ENCODE data around the gene KDM4B.

The KDM4B gene

DNA sequence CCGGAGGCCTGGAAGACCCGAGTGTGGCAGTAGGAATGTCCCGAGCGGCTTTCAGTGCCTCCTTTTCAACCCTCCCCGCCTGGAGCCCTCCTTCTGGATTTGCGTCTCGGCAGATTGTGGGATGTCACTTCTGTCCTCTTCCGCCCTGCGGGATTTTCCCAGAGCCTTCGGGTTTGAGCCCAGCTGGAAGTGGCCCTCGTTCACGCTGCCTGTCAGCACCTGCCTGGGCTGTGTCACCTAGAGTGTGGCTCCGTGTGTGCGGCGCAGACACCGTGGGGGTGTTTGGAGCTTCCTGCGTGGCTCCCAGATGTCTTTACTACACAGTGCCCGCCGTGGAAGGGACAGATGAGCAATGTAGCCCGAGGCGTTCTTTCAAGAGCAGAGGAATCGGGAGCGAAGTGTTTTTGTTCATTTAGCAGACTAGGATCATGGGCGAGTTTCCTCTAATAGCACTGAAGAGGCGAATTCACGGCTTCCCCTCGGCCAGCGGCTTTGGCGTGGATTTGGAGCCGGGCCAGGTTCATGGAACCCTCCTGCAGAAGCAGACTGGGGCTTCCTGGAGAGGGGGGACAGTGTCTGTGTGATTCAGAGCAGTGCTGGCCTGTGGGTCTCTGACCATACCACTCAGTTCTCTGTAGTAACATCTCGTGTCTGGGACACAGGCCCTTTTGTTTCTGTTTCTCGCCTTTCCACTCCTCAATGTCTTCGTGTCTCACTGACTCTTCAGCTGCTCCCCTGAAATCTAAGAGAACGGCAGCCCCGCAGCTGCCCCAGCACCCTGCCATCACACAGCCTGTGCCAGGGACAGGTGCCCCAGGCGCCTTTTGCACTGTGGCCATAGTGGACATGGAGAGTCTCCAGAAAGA, 68.0 kb downstream of the KDM4B start:
- peak; percentile 50 for DNase-seq

DNA sequence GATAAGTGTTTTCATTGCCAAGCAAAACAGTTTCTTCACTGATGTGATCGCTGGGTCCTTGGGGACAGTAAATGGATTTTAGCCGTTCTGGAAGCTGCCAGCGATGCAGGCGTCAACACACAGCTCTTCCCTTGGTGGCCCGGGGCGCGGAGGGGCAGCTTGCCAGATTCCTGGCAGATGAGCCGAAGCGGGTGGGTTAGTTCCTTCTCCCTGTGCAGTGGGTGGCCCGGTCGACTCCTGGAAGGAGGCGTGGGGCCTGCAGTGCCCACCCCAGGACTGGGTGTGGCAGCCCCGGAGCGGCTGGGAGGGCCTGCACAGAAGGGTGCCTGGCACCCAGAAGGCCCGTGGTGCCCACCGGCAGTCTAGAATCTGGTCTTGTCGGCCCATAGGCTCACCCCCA, 69.0 kb downstream of the KDM4B start:
- DNase-seq: peak; percentile 80

DNA sequence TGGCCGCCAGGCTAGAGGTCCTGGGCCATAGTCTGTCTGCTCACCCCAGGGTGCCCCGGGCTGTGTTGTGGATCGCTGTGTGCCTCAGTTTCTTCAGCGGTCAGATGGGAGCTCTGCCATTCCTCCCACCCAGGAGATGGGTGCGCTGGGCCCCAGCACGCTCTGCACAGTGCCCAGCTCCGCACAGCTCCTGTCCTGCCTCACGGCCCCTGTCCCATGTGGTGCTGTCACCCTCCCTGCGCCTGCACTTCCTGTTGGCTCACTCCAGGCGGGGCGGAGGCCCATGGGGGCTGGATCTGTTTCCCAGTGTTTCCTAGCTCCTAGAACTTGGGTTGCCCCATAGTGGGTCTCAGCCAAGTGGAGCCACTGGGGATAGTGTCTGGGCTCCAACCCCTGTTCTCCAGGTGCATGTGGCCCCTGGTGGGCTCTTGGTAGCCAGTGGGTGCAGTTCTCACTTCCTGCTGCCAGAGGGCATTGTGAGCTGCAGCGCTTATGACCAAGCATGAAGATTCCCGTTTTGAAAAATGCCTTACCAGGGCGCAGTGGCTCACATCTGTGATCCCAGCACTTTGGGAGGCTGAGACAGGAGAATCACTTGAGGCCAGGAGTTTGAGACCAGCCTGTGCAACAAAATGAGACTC, 69.8 kb downstream of the KDM4B start:
- peak; percentile 26 for DNase-seq

- no peak for DNase-seq
Observed at GRCh38 chr19:5039642-5040543, 71.0 kb downstream of the KDM4B start.

GRCh38 chr19:5040544-5041167, 71.7 kb downstream of the KDM4B start:
- no peak for DNase-seq

- no peak for DNase-seq
Observed at GRCh38 chr19:5041168-5041912, 72.4 kb downstream of the KDM4B start.

GRCh38 chr19:5041913-5042187, 72.9 kb downstream of the KDM4B start:
- DNase-seq: no peak

DNA sequence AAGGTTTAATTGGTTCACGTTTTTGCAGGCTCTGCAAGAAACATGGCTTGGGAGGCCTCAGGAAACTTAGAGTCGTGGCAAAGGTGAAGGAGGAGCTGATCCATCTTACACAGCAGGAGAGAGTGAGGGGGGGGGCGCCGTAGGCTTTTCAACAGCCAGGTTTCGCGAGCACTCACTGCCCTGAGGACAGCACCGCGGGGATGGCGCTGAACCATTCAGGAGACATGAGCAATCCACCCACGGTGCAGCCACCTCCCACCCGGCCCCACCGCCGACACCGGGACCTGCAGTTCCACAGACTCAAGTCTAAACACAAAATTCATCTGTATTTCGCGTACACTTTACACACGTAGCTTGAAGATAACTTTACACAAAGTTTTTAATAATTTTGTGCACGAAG, 73.6 kb downstream of the KDM4B start:
- no peak for DNase-seq

DNA sequence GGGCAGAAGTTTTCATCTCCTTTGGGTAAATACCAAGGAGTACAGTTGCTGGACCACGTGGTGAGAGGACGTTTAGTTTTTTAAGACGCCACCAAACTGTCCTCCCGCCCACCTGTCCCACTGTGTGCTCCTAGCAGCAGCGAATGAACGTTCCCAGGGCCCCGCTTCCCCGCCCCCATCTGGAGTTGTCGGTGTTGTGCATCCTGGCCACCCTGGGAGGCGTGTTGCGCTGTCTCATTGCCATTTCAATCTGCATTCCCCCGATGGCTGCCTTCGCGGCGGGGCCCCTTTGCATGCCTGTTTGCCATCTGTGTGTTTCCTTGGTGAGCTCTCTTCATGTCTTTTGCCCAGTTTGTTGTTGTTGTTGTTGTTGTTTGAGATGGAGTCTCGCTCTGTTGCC, 76.1 kb downstream of the KDM4B start:
- no peak for DNase-seq

DNA sequence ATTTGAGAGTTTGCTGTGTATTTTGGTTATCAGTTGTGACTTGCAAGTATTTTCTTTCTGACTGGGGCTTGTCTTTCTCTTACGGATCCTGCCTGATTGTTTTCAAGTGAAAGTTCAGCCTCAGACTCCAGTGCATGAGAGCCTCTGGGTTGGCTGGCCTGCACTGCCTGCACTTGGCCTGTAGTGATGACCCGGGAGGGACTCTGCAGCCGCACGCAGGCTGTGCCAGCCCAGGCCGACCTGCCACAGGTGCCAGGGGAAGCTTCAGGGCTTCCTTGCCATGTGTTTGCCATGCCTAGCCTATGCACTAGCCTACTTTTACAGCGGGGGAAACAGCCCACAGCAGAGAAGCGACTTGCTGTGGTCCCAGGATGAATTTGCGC, 77.0 kb downstream of the KDM4B start:
- DNase-seq: no peak

- DNase-seq: peak; percentile 95
Observed at GRCh38 chr19:5046339-5047039, 77.6 kb downstream of the KDM4B start.

DNA sequence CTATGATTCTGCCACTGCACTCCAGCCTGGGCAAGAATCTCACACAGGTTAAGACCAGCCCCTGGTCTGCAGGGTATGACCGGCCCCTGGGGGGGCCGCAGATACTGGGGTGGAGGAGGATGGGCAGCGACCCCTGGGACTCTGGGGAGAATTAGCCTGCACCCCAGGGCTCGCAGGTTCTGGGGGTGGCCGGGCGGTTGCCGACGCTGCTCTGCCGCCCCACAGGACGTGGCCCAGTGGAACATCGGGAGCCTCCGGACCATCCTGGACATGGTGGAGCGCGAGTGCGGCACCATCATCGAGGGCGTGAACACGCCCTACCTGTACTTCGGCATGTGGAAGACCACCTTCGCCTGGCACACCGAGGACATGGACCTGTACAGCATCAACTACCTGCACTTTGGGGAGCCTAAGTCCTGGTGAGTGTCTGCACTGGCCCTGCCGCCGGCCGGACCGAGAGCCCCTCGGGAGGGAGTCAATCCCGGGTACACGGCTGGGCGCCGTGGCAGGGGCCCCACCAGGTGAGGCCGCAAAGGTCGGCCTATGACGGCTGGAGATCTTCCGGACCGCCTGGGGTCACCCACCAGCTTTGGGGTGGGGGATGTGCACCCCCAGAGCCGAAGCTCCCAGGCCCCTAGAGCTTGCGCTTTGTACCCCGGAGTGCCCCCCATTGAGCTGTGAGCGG, 78.5 kb downstream of the KDM4B start:
- no peak for DNase-seq

DNA sequence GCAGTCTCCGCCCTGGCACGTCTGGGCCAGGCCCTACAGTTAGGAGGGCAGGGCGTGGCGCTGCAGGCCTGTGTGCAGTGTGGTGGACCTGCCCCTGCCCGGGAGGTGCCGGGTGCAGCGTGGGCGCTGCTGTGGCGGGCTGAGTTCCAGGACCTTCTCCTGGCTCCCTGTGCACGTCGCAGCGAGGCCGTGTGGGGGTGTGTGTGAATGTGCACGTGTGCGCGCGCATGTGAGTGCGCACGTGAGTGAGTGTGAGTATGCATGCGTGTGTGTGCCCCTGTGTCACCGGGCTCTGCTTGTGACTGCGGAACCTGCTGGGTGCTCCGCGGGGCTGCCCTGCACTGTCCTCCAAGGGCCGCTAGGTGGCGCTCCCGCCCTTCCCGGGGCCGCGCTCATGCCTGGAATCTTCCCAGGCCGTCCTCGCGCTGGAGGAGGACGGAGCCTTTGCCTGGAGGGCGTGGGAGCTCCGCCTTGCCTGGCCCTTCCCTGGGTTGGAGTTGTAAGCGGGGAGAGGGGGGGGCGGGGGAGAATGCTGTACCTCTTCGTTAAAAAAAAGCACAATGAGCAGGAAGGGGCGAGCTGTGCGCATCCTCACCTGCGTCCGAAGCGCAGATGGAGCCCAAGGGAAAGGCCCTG, 79.3 kb downstream of the KDM4B start:
- peak; percentile 47 for DNase-seq

DNA sequence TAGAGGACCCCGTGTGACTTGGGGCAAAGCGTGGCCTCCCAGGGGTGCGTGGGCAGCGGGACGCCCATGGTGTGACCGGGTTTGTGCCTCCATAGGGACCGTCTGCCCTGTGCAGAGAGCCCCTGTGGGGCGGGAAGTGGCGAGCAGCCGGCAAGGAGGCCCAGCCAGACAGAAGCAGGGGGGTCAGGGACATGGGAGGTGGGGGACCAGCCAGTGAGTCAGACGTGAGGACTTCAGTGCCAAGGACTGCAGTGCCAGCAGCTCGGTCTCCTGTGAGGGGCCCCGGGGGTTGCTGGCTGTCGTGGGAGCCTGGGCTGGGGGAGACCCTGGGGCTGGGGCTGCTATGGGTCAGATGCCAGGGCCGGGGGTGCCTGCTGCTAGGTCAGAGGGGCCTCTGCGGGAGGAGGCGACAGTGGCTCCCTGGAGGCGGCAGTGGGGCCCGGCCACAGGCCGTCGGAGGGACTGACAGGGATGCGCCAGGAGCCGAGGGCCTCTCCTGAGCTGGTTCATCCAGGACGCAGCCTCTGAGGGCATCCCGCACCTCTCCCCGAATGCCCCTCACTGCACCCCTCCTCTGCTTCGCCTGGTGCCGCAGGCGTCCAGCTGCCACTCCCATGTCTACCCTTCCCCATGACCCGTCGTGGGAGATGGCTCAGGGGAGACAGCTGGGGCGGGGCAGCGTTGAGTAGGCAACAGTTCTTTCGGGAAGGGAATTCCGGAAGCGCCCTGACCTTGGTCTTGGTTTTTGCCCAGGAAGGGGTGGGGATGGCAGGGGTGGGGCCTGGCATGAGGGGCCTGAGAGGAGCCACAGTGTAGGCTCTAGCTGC, 80.0 kb downstream of the KDM4B start:
- DNase-seq: no peak

DNA sequence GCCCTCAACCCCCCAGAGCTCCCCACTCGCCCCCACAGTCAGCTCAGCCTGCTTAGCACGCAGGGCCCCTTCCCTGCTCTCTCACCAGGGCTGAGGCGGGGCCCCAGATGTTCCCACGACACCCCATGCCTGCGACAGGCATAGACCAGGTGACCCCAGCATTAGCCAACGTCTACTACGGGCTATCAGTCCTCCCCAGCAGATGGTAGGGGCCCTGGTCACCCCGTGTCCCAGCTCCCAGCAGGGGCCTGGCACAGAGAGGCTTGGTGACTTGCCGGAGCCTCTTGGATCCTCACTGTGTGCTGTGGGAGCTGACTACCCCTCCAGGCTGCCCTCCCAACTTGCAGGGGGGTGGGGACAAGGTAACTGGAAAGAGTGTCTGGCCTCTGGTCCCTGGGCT, 80.6 kb downstream of the KDM4B start:
- DNase-seq: no peak

DNA sequence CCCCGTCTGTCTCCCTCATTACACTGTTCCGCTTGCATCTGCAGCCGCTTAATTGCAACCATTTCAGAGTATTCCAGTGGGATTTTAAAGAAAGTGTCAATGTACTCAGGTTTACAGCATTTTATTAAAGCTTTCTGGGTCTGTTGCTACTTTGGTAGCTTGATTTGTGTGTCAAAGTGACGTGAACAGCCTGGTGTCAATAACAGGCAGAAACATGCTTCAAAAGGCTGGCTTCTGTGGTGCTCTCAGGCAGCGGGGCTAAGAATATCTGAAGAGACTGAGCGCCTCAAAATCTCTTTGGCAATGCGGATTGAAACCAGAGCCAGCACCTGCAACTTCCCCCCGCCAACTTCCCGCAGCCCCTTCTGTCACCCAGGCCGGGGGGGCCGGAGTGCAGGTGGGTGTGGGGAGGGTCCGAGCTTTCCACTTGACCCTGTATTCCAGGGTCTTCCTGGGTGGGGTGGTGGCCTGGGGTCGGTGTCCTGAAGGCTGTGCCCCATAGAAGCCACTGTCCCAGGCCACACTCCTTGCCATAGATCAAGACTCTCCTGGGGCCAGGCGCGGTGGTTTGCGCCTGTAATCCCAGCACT, 81.2 kb downstream of the KDM4B start:
- DNase-seq: no peak

DNA sequence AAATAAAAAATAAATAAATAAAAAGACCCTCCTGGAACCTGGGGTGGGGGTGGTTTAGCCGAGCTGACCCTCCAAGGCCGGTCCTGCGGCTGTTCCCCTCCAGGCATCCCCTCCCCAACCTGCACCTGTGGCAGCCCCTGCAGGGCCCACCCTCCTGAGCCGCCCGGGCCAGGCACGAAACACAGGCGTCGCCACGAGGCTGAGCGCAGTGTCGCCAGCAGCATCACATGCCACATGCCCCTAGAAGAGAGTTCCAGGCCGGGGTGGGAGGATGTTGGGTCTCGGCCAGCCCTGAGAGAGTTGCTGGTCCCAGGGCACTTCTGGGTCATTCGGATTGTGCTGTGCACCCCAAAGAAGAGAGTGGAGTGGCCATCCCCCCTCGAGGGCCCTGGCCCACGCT, 82.0 kb downstream of the KDM4B start:
- no peak for DNase-seq

GRCh38 chr19:5051619-5052018, 82.7 kb downstream of the KDM4B start:
- DNase-seq: no peak

DNA sequence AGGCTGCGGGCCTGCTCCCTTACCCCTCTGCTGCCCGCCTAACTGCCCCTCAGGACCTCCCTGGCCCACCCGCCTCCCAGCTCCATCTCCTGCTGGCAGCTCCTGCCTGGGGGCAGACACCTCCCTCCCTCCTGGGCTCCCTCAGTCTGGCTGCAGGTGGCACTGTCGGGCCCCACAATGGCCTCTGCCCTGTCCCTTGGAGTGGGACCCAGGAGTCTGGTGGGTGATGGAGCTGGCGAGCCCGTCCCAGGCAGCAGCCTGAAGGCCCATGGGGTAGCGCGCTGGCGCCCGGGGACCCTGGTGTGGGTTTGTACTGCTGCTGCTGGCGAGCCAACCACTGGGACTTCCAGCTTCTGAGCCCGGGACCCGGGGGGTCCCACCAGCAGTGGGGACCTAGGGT, 83.6 kb downstream of the KDM4B start:
- no peak for DNase-seq

All from COR-L47 (cell line).